DLD1 (cell line): Measurements from ENCODE around the gene ZCCHC24.

Experiments
- in situ Hi-C: cut with HindIII; loops from 2 replicates; pipeline ENCODE4 v1.10.0; 2017; ENCODE audit warnings: low sequenced_read_pairs

ZCCHC24 gene

GRCh38 chr10:79376751-79377556 is 68.5 kb downstream of the ZCCHC24 start:
- in situ Hi-C loops, result no loop called here

GRCh38 chr10:79376078-79376628 is 69.3 kb downstream of the ZCCHC24 start:
- in situ Hi-C loops, result no loop called here

DNA sequence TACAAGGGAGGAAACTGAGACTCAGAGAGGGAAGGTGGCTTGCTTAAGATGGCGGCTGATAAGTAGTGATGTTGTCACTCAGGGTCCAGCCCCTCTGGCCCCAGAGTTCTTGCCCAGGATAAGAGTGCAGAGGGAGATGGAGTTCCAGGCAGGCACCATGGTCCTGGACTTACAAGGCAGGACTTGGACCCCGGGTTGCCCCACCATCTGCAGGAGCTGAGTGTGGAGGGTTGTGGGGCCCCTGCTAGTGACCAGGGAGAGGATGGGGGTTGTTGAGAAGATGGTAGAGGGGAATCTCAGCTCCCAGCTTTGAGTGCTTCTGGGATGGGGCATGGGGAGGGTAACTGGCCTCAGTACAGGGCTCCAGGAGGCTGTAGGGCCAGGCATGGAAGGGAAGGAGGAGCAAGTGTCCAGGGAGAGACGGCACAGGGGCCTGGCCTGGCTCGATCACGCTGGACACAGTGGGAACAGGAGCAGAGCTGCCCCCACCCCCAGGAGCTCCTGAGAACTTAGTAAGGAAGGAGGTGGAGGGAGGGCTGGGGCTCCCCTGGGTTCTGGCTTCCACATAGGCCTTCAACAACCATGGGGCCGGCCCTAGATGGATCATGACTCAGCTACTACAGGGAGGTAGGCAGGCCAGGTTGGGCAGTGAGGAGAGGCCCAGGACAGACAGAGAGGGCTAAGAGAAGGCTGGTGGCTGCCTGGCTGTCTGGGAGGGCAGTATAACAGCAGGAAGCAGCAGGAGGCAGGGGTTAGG is 69.9 kb downstream of the ZCCHC24 start:
- in situ Hi-C loops, result no loop called here

GRCh38 chr10:79374312-79375191 is 70.9 kb downstream of the ZCCHC24 start:
- in situ Hi-C loops, result loop anchor here (25.0 kb wide), 1 partner anchor 113 kb away; no protein-coding TSS in a partner anchor

DNA sequence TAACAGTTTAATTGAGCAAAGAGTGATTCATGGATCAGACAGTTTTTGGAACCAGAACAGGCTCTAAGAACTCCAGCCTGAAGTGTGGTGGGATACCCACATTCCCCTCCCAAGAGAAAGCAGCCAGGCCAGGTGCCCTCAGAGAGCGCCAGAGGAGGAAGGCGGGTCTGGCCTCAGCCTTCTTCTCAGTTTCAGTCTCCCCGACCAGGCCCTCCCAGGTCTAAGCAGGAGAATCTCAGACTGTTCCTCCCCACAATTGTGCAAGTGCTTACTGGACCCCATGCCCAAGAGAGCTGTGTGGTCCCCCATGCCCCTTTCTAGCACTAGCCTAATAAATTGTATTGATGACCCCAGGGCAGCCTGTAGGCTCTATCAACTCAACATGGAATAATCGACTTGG is 72.6 kb downstream of the ZCCHC24 start:
- in situ Hi-C loops, result loop anchor here (25.0 kb wide), 1 partner anchor 114 kb away; no protein-coding TSS in a partner anchor

DNA sequence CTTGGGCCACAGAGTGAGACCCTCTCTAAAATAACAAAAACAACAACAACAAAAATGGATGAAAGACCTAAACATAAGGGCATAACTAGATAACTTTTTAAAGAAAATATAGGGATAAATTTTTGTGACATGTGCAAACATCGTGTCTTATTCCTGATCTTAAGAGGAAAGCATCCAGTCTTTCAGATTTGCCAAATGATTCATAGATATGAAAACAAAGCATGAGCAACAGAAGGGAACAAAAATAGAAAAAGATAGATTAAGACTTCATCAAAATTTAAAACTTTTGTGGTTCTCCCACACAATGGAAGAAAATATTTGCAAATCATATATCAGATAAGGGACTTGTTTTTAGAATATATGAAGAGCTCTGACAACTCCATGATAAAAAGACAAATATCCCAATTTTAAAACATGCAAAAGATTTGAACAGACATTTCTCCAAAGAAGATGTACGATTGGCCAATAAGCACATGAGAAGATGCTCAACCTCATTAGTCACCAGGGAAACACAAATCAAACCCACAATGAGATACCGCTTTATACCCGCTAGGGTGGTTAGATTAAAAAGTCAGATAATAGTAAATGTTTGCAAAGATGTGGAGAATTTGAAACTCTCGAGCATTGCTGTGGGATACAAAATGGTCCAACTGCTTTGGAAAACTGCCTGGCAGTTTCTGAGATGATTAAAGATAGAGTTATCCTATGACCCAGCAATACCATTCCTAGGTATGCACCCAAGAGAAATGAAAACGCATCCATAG is 77.8 kb downstream of the ZCCHC24 start:
- in situ Hi-C loops, result loop anchor here (25.0 kb wide), 1 partner anchor 120 kb away; no protein-coding TSS in a partner anchor

GRCh38 chr10:79361726-79362397 is 83.6 kb downstream of the ZCCHC24 start:
- in situ Hi-C loops, result loop anchor here (25.0 kb wide), 1 partner anchor 125 kb away; no protein-coding TSS in a partner anchor

- in situ Hi-C loops, result loop anchor here (25.0 kb wide), 1 partner anchor 127 kb away; no protein-coding TSS in a partner anchor
These were observed 84.7 kb downstream of the ZCCHC24 start for GRCh38 chr10:79360499-79361342.

DNA sequence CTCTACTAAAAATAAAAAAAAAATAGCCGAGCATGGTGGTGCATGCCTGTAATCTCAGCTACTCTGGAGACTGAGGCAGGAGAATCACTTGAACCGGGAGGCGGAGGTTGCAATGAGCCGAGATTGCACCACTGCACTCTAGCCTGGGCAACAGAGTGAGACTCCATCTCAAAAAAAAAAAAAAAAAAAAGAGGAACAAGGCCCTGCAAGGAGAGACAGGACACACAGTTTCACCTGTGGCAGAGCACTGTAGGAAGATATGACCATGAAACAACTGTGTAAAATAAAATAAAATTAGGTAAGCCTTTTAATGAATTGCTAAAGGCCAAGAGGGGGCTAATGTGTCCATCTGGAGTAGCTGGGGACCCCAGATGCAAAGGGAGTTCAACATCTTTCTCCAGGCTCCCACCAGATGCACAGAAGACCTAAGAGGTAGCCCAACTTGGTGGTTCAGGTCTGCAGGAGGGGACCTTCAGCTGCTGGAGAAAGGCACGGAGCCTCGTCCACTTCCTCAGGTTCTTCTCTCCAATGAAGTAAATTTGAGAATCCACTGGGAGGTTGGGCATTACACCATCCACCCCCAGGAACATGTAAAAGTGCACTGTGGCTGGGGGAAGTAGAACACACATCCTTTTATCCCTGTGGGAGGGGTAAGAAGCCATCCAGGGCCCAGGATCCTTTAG is 85.5 kb downstream of the ZCCHC24 start:
- in situ Hi-C loops, result loop anchor here (25.0 kb wide), 1 partner anchor 127 kb away; no protein-coding TSS in a partner anchor

GRCh38 chr10:79358811-79359210 is 86.6 kb downstream of the ZCCHC24 start:
- in situ Hi-C loops, result loop anchor here (25.0 kb wide), 1 partner anchor 128 kb away; no protein-coding TSS in a partner anchor

DNA sequence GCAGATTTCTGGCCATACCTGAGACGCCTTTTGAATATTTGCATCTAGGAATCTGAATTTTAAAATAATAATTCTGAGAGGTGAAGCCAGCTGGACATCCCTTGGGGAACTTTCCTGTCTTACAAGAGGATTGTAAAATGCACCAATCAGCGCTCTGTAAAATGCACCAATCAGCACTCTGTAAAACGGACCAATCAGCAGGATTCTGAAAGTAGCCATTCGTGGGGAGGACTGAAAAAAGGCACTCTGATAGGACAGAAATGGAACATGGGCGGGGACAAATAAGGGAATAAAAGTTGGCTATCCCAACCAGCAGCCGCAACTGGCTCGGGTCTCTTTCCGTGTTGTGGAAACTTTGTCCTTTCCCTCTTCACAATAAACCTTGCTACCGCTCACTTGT is 88.2 kb downstream of the ZCCHC24 start:
- in situ Hi-C loops, result loop anchor here (25.0 kb wide), 1 partner anchor 130 kb away; no protein-coding TSS in a partner anchor

GRCh38 chr10:79356104-79356503 is 89.3 kb downstream of the ZCCHC24 start:
- in situ Hi-C loops, result loop anchor here (25.0 kb wide), 1 partner anchor 131 kb away; no protein-coding TSS in a partner anchor

DNA sequence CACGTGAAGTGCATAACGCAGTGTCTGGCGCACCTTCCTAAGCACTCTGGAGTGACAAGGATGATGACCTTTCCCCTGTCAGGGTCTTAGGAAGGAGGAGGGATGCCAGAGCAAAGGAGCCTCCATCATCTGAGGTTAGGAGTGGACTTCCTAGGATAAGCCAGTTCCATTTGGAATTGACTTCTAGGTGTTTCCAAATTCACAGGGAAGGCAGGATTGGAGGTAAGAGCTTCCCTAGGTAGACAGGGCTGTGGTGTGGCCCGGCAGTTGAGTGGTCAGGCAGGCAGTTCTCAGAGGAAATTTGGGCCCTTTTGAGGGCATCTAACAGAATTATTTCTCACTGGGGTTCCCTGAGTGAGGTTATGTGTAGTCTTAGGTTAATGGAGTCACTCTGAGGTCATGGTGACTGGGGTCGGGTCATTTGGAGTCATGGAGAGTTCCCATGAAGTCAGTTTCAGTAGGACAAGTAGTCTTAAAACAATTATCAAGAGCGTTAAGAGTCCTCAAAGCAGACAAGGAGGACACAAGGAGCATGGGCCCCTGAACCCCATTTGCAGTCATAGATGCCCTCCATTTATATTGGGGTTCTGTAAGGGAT is 89.9 kb downstream of the ZCCHC24 start:
- in situ Hi-C loops, result loop anchor here (25.0 kb wide), 1 partner anchor 132 kb away; no protein-coding TSS in a partner anchor

- in situ Hi-C loops, result loop anchor here (25.0 kb wide), 1 partner anchor 133 kb away; no protein-coding TSS in a partner anchor
These were observed 90.8 kb downstream of the ZCCHC24 start for GRCh38 chr10:79354615-79355014.

DNA sequence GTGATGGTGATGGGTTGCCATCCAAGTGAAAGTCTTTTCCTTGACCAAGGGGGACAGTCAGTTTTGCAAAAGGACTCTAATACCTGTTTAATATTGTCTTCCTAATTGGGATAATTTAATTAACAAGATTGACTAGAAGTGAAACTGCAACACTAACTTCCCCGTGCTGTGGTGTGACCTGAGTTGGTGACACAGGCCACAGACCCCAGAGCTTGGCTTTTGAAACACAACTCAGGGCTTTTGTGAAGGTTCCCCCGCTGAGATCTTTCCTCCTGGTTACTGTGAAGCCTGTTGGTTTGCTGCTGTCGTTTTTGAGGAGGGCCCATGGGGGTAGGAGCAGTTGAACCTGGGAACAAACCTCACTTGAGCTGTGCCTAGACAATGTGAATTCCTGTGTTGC is 91.3 kb downstream of the ZCCHC24 start:
- in situ Hi-C loops, result loop anchor here (25.0 kb wide), 1 partner anchor 133 kb away; no protein-coding TSS in a partner anchor

DNA sequence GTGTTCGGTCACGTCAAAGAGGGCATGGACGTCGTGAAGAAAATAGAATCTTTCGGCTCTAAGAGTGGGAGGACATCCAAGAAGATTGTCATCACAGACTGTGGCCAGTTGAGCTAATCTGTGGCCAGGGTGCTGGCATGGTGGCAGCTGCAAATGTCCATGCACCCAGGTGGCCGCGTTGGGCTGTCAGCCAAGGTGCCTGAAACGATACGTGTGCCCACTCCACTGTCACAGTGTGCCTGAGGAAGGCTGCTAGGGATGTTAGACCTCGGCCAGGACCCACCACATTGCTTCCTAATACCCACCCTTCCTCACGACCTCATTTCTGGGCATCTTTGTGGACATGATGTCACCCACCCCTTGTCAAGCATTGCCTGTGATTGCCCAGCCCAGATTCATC is 91.7 kb downstream of the ZCCHC24 start:
- in situ Hi-C loops, result loop anchor here (25.0 kb wide), 1 partner anchor 134 kb away; no protein-coding TSS in a partner anchor

- in situ Hi-C loops, result loop anchor here (25.0 kb wide), 1 partner anchor 134 kb away; no protein-coding TSS in a partner anchor
These were observed 92.4 kb downstream of the ZCCHC24 start for GRCh38 chr10:79353000-79353406.
